Pulmonary artery endothelial cell (primary cell): ENCODE results near the gene CTNNAL1. TPM values are rescaled to one million over a fixed set of nuclear protein-coding genes. Genes with fewer than 3 reads are reported as not detected.
"Not testable (repeated sequence)": the region's sequence is repeated elsewhere in the genome, so short reads cannot be mapped to it uniquely, and the experiment has no call there.

Experiments
- DNase-seq: peaks from one replicate; pipeline ENCODE4 v3.0.0-alpha.2; 2011; ENCODE audit warnings: low read depth, low spot score
- total RNA-seq: library from RNA; depleted of rRNA; stranded (reverse); fragments of >200 nt; gene quantifications from 2 replicates; pipeline ENCODE4 v1.2.3, GENCODE V29; 2014

The CTNNAL1 gene
- total RNA-seq, 1 donor from 2014 or later, result 117 TPM

- DNase-seq, result peak; percentile 68
These were observed 21.8 kb downstream of the CTNNAL1 start for GRCh38 chr9:108991479-108991878.

GRCh38 chr9:108983885-108984284 lies 29.4 kb downstream of the CTNNAL1 start:
- DNase-seq, result no peak

GRCh38 chr9:108980893-108981292 lies 32.4 kb downstream of the CTNNAL1 start:
- no peak for DNase-seq

- no peak for DNase-seq
These were observed 35.1 kb downstream of the CTNNAL1 start for GRCh38 chr9:108978205-108978604.

- DNase-seq, result no peak
These were observed 39.4 kb downstream of the CTNNAL1 start for GRCh38 chr9:108973895-108974294.

GRCh38 chr9:108972626-108973209 lies 40.6 kb downstream of the CTNNAL1 start:
- no peak for DNase-seq

- DNase-seq, result no peak
These were observed 41.1 kb downstream of the CTNNAL1 start for GRCh38 chr9:108972186-108972585.

- not testable (repeated sequence) for DNase-seq
These were observed 41.9 kb downstream of the CTNNAL1 start for GRCh38 chr9:108971392-108971791.

GRCh38 chr9:108967916-108968315 lies 45.4 kb downstream of the CTNNAL1 start:
- no peak for DNase-seq

- no peak for DNase-seq
These were observed 49.7 kb downstream of the CTNNAL1 start for GRCh38 chr9:108963459-108964143.

GRCh38 chr9:108961151-108961550 lies 52.1 kb downstream of the CTNNAL1 start:
- no peak for DNase-seq

- DNase-seq, result no peak
These were observed 53.0 kb downstream of the CTNNAL1 start for GRCh38 chr9:108960331-108960730.

GRCh38 chr9:108956631-108957026 lies 56.7 kb downstream of the CTNNAL1 start:
- DNase-seq, result no peak

GRCh38 chr9:108956022-108956630 lies 57.2 kb downstream of the CTNNAL1 start:
- no peak for DNase-seq

GRCh38 chr9:108953983-108954574 lies 59.2 kb downstream of the CTNNAL1 start:
- peak; percentile 7 for DNase-seq

- DNase-seq, result no peak
These were observed 61.7 kb downstream of the CTNNAL1 start for GRCh38 chr9:108951578-108951977.

- DNase-seq, result peak; percentile 36
These were observed 63.1 kb downstream of the CTNNAL1 start for GRCh38 chr9:108950168-108950567.

GRCh38 chr9:108939975-108940374 lies 73.3 kb downstream of the CTNNAL1 start:
- no peak for DNase-seq

- no peak for DNase-seq
These were observed 75.6 kb downstream of the CTNNAL1 start for GRCh38 chr9:108937561-108938305.

- DNase-seq, result peak; percentile 40
These were observed 78.9 kb downstream of the CTNNAL1 start, which contains the start of gene ABITRAM for GRCh38 chr9:108934323-108934893. Gene ABITRAM (plus strand): TSS chr9:108934400. CDS start chr9:108934487, 87 bp downstream.

GRCh38 chr9:108933718-108934322 lies 79.5 kb downstream of the CTNNAL1 start, which contains the start of gene ELP1:
Gene ELP1 (minus strand): TSS chr9:108934124. CDS start chr9:108931146, 2,978 bp downstream.
- DNase-seq, result peak; percentile 83
